SK-N-SH (cell line): ENCODE data around the gene LTBP1. TPM values are rescaled to one million over a fixed set of nuclear protein-coding genes. Genes with fewer than 3 reads are reported as not detected.
"Not testable (repeated sequence)": the region's sequence is repeated elsewhere in the genome, so short reads cannot be mapped to it uniquely, and the experiment has no call there.

ENCODE experiments used
- CTCF ChIA-PET: fragments of 300-600, 350-600 bp; formaldehyde crosslinking; extraction: SDS; loops from one replicate; lab custom pipeline; 2021; lab: Yijun Ruan, JAX
- POLR2A ChIA-PET: fragments of 350-600 bp; sonication (Branson Sonifier 250); formaldehyde crosslinking; extraction: SDS; loops from one replicate; lab custom pipeline; 2020; ENCODE audit warnings: antibody characterized with exemption, inconsistent platforms; lab: Yijun Ruan, JAX
- DNase-seq: peaks from one replicate; pipeline ENCODE4 v3.0.0; 2012
- H2AFZ ChIP-seq: fragments of 200-600 bp; sonication (generic); 2 replicates; pipeline ENCODE4 v1.8.1; 2016; ENCODE audit warnings: antibody characterized with exemption, mild to moderate bottlenecking, low read depth
- H3F3A ChIP-seq: fragments of 200-600 bp; sonication (generic); replicated peaks from 2 replicates; pipeline ENCODE3; 2016; ENCODE audit warnings: antibody characterized with exemption, mild to moderate bottlenecking; ENCODE audit not compliant: insufficient read depth
- H3K27ac ChIP-seq, 2 experiments: fragments of 200-500 bp in 1 of 2; fragments of 200-600 bp in 1 of 2; sonication (Bioruptor generic) in 1 of 2; sonication (generic), shearing (Covaris generic) in 1 of 2; 2 replicates each; pipeline versions ENCODE4 v1.5.1 to v1.6.1; 2014 to 2016; ENCODE audit warnings: low read depth in 2 of 2, inconsistent platforms in 1 of 2, low read length in 1 of 2, mild to moderate bottlenecking in 1 of 2, mixed read lengths in 1 of 2
- H3K27me3 ChIP-seq: fragments of 200-600 bp; sonication (generic), shearing (Covaris generic); 2 replicates; pipeline ENCODE4 v1.6.1; 2016; ENCODE audit warnings: mixed run types; ENCODE audit not compliant: insufficient read depth
- H3K36me3 ChIP-seq, 2 experiments: fragments of 200-500 bp in 1 of 2; fragments of 200-600 bp in 1 of 2; sonication (Bioruptor generic) in 1 of 2; sonication (generic) in 1 of 2; replicated peaks in 1 of 2; 2 replicates each; pipeline versions ENCODE3 to v1.5.1; 2014 to 2016; ENCODE audit warnings: low read length in 1 of 2, mild to moderate bottlenecking in 1 of 2; ENCODE audit not compliant: insufficient read depth in 2 of 2, control insufficient read depth in 1 of 2
- H3K4me1 ChIP-seq, 2 experiments: fragments of 200-500 bp in 1 of 2; fragments of 200-600 bp in 1 of 2; sonication (Bioruptor generic) in 1 of 2; sonication (generic), shearing (Covaris generic) in 1 of 2; 2 replicates each; pipeline versions ENCODE4 v1.5.1 to v1.6.1; 2014 to 2016; ENCODE audit warnings: low read depth in 1 of 2, low read length in 1 of 2, mixed run types in 1 of 2; ENCODE audit not compliant: insufficient read depth in 2 of 2, control insufficient read depth in 1 of 2
- H3K4me2 ChIP-seq: fragments of 200-600 bp; sonication (generic), shearing (Covaris generic); 2 replicates; pipeline ENCODE4 v1.6.1; 2017; ENCODE audit warnings: mixed run types
- H3K4me3 ChIP-seq, 2 experiments: fragments of 200-500 bp in 1 of 2; fragments of 200-600 bp in 1 of 2; sonication (Bioruptor generic) in 1 of 2; sonication (generic), shearing (Covaris generic) in 1 of 2; 2 replicates each; pipeline versions ENCODE4 v1.5.1 to v1.8.1; 2014 to 2016; ENCODE audit warnings: low read depth in 2 of 2, inconsistent platforms in 1 of 2, low read length in 1 of 2, mild to moderate bottlenecking in 1 of 2, mixed read lengths in 1 of 2, moderate library complexity in 1 of 2
- H3K79me2 ChIP-seq: fragments of 200-600 bp; sonication (generic); 2 replicates; pipeline ENCODE4 v1.8.1; 2017; ENCODE audit warnings: mild to moderate bottlenecking; ENCODE audit not compliant: insufficient read depth
- H3K9ac ChIP-seq: fragments of 200-600 bp; sonication (generic); 2 replicates; pipeline ENCODE4 v1.6.1; 2017; ENCODE audit warnings: mixed run types
- H3K9me2 ChIP-seq: fragments of 200-600 bp; sonication (generic); 2 replicates; pipeline ENCODE4 v1.6.1; 2017; ENCODE audit warnings: mixed run types
- H3K9me3 ChIP-seq: fragments of 200-600 bp; sonication (generic); 2 replicates; pipeline ENCODE4 v1.6.1; 2017; ENCODE audit warnings: mixed run types, mild to moderate bottlenecking, moderate library complexity
- H4K20me1 ChIP-seq: fragments of 200-600 bp; sonication (generic); 2 replicates; pipeline ENCODE4 v1.6.1; 2017; ENCODE audit warnings: mild to moderate bottlenecking, mixed run types; ENCODE audit not compliant: insufficient read depth
- CTCF ChIP-seq: fragments of 200-600 bp; sonication (generic); IDR thresholded peaks from 2 replicates; pipeline ENCODE4 v1.6.1; 2017; ENCODE audit warnings: antibody characterized with exemption, mild to moderate bottlenecking, moderate library complexity
- ELF1 ChIP-seq: IDR thresholded peaks from 2 replicates; pipeline ENCODE4 v1.4.0; 2012
- EP300 ChIP-seq, 2 experiments: IDR thresholded peaks; 2 replicates each; pipeline versions ENCODE4 v1.4.0 to v1.6.1; 2012; ENCODE audit warnings: borderline replicate concordance in 1 of 2, low read depth in 1 of 2, low read length in 1 of 2
- FOXM1 ChIP-seq: IDR thresholded peaks from 2 replicates; pipeline ENCODE4 v1.4.0; 2012; ENCODE audit warnings: low read depth, mild to moderate bottlenecking
- GATA2 ChIP-seq: sonication (generic); formaldehyde crosslinking; IDR thresholded peaks from 2 replicates; pipeline ENCODE4 v1.5.0; 2020; ENCODE audit warnings: mild to moderate bottlenecking, missing genetic modification reagents
- IRF3 ChIP-seq: fragments of 150-350 bp; IDR thresholded peaks from 2 replicates; pipeline ENCODE4 v1.6.1; 2016; ENCODE audit warnings: mild to moderate bottlenecking, low read depth, low read length
- JUND ChIP-seq: IDR thresholded peaks from 2 replicates; pipeline ENCODE4 v1.4.0; 2012
- NRF1 ChIP-seq: IDR thresholded peaks from 2 replicates; pipeline ENCODE4 v1.6.1; 2012; ENCODE audit warnings: low read depth, mild to moderate bottlenecking, low read length
- PBX3 ChIP-seq: IDR thresholded peaks from 2 replicates; pipeline ENCODE4; 2012
- POLR2AphosphoS5 ChIP-seq: IDR thresholded peaks from 2 replicates; pipeline ENCODE4 v1.6.1; 2012; ENCODE audit warnings: low read depth, low read length
- TCF12 ChIP-seq: IDR thresholded peaks from 2 replicates; pipeline ENCODE4 v1.4.0; 2012
- TEAD4 ChIP-seq: IDR thresholded peaks from 2 replicates; pipeline ENCODE4 v1.4.0; 2012; ENCODE audit warnings: mild to moderate bottlenecking, borderline replicate concordance; ENCODE audit not compliant: insufficient read depth
- WGBS: methylation state at CpG from one replicate; pipeline ENCODE4 v1.1.6; 2017; ENCODE audit warnings: low lambda C conversion rate; 5-methylcytosine and 5-hydroxymethylcytosine counted together
- polyA plus RNA-seq, 3 experiments: library from polyadenylated mRNA; depleted of rRNA; stranded (reverse); fragments of >200 nt; gene quantifications; 2 replicates each; pipeline ENCODE4 v1.2.3, GENCODE V29; 2012

Gene LTBP1
- polyA plus RNA-seq, 1 of the 3 experiments (the other 2 are of a cell fraction), result 467 TPM

GRCh38 chr2:32969444-32970162 lies 22.9 kb downstream of the LTBP1 start:
- CTCF ChIA-PET, result interaction anchor here (1.0 to 1.7 kb wide), 2 partner anchors 11 to 16 kb away, joined by 3 to 5 read pairs; no protein-coding TSS in a partner anchor
- POLR2A ChIA-PET, result no interaction called here
- no peaks in the 10 kb centered on the region for H3K9me2 ChIP-seq
- H3K9ac ChIP-seq, result no peak overlapping the region
- H3K4me1 ChIP-seq, result no peaks in the 10 kb centered on the region; a peak in 1 of 4 replicates
- peaks cover 0 to 3% of the 10 kb centered on the region in 2 experiments for H3K36me3 ChIP-seq
- no peak overlapping the region for H2AFZ ChIP-seq
- DNase-seq, result no peak
- TF ChIP-seq IRF3 (no peak), FOXM1 (no peak), POLR2AphosphoS5 (0 out of 2 replicates have a peak, but pooled peaks have one; percentile 17), ELF1 (no peak), NRF1 (no peak), JUND (0 out of 2 replicates have a peak, but pooled peaks have one; percentile 14), CTCF (no peak), EP300 (IDR thresholded peaks at IDR 0.05; ENCODE audit: borderline replicate concordance in 1 of 2, low read depth in 1 of 2, low read length in 1 of 2) (peak in 1 of 2 experiments; percentile 32; a peak in 1 of 4 replicates), GATA2 (CRISPR knock-in tag) (no peak), TEAD4 (peak; percentile 38; the same call in 1 of the 2 replicates), TCF12 (peak; percentile 87), PBX3 (peak; percentile 71)
- WGBS, result 51% methylated on average over 2 of the region's 2 CpGs
- 0 out of 2 replicates have a peak, but pooled peaks cover 12% of the 10 kb centered on the region for H3K9me3 ChIP-seq
- H3K4me3 ChIP-seq, result no peak overlapping the region
- no peak overlapping the region for H3K4me2 ChIP-seq
- H4K20me1 ChIP-seq, result no peaks in the 10 kb centered on the region
- H3K27me3 ChIP-seq, result no peaks in the 10 kb centered on the region
- H3F3A ChIP-seq, result peaks cover 11% of the 10 kb centered on the region
- peaks cover 5% of the 10 kb centered on the region; the same call in 1 of the 2 replicates for H3K79me2 ChIP-seq
- H3K27ac ChIP-seq, result no peak overlapping the region

- H3K79me2 ChIP-seq, POLR2A ChIA-PET, H2AFZ ChIP-seq, H3K9ac ChIP-seq, CTCF ChIA-PET, DNase-seq, H3F3A ChIP-seq, H3K27ac ChIP-seq, H3K4me1 ChIP-seq, H3K36me3 ChIP-seq, H3K4me2 ChIP-seq, H3K4me3 ChIP-seq, H3K9me2 ChIP-seq, H4K20me1 ChIP-seq, H3K27me3 ChIP-seq: not testable (repeated sequence)
- 47% methylated on average over 1 of the region's 1 CpG for WGBS
- peaks cover 17% of the 10 kb centered on the region; the same call in 1 of the 2 replicates for H3K9me3 ChIP-seq
Measured at GRCh38 chr2:32973772-32974171, 27.0 kb downstream of the LTBP1 start.
